SK-N-SH (cell line): ENCODE measurements around the gene PCNA. TPM values are rescaled to one million over a fixed set of nuclear protein-coding genes. Genes with fewer than 3 reads are reported as not detected.

Experiments
- CTCF ChIA-PET: fragments of 300-600, 350-600 bp; formaldehyde crosslinking; extraction: SDS; loops from one replicate; lab custom pipeline; 2021; lab: Yijun Ruan, JAX
- POLR2A ChIA-PET: fragments of 350-600 bp; sonication (Branson Sonifier 250); formaldehyde crosslinking; extraction: SDS; loops from one replicate; lab custom pipeline; 2020; ENCODE audit warnings: antibody characterized with exemption, inconsistent platforms; lab: Yijun Ruan, JAX
- DNase-seq: peaks from one replicate; pipeline ENCODE4 v3.0.0; 2012
- H2AFZ ChIP-seq: fragments of 200-600 bp; sonication (generic); 2 replicates; pipeline ENCODE4 v1.8.1; 2016; ENCODE audit warnings: antibody characterized with exemption, mild to moderate bottlenecking, low read depth
- H3F3A ChIP-seq: fragments of 200-600 bp; sonication (generic); replicated peaks from 2 replicates; pipeline ENCODE3; 2016; ENCODE audit warnings: antibody characterized with exemption, mild to moderate bottlenecking; ENCODE audit not compliant: insufficient read depth
- H3K27ac ChIP-seq, 2 experiments: fragments of 200-500 bp in 1 of 2; fragments of 200-600 bp in 1 of 2; sonication (Bioruptor generic) in 1 of 2; sonication (generic), shearing (Covaris generic) in 1 of 2; 2 replicates each; pipeline versions ENCODE4 v1.5.1 to v1.6.1; 2014 to 2016; ENCODE audit warnings: low read depth in 2 of 2, inconsistent platforms in 1 of 2, low read length in 1 of 2, mild to moderate bottlenecking in 1 of 2, mixed read lengths in 1 of 2
- H3K27me3 ChIP-seq: fragments of 200-600 bp; sonication (generic), shearing (Covaris generic); 2 replicates; pipeline ENCODE4 v1.6.1; 2016; ENCODE audit warnings: mixed run types; ENCODE audit not compliant: insufficient read depth
- H3K36me3 ChIP-seq, 2 experiments: fragments of 200-500 bp in 1 of 2; fragments of 200-600 bp in 1 of 2; sonication (Bioruptor generic) in 1 of 2; sonication (generic) in 1 of 2; replicated peaks in 1 of 2; 2 replicates each; pipeline versions ENCODE3 to v1.5.1; 2014 to 2016; ENCODE audit warnings: low read length in 1 of 2, mild to moderate bottlenecking in 1 of 2; ENCODE audit not compliant: insufficient read depth in 2 of 2, control insufficient read depth in 1 of 2
- H3K4me1 ChIP-seq, 2 experiments: fragments of 200-500 bp in 1 of 2; fragments of 200-600 bp in 1 of 2; sonication (Bioruptor generic) in 1 of 2; sonication (generic), shearing (Covaris generic) in 1 of 2; 2 replicates each; pipeline versions ENCODE4 v1.5.1 to v1.6.1; 2014 to 2016; ENCODE audit warnings: low read depth in 1 of 2, low read length in 1 of 2, mixed run types in 1 of 2; ENCODE audit not compliant: insufficient read depth in 2 of 2, control insufficient read depth in 1 of 2
- H3K4me2 ChIP-seq: fragments of 200-600 bp; sonication (generic), shearing (Covaris generic); 2 replicates; pipeline ENCODE4 v1.6.1; 2017; ENCODE audit warnings: mixed run types
- H3K4me3 ChIP-seq, 2 experiments: fragments of 200-500 bp in 1 of 2; fragments of 200-600 bp in 1 of 2; sonication (Bioruptor generic) in 1 of 2; sonication (generic), shearing (Covaris generic) in 1 of 2; 2 replicates each; pipeline versions ENCODE4 v1.5.1 to v1.8.1; 2014 to 2016; ENCODE audit warnings: low read depth in 2 of 2, inconsistent platforms in 1 of 2, low read length in 1 of 2, mild to moderate bottlenecking in 1 of 2, mixed read lengths in 1 of 2, moderate library complexity in 1 of 2
- H3K79me2 ChIP-seq: fragments of 200-600 bp; sonication (generic); 2 replicates; pipeline ENCODE4 v1.8.1; 2017; ENCODE audit warnings: mild to moderate bottlenecking; ENCODE audit not compliant: insufficient read depth
- H3K9ac ChIP-seq: fragments of 200-600 bp; sonication (generic); 2 replicates; pipeline ENCODE4 v1.6.1; 2017; ENCODE audit warnings: mixed run types
- H3K9me2 ChIP-seq: fragments of 200-600 bp; sonication (generic); 2 replicates; pipeline ENCODE4 v1.6.1; 2017; ENCODE audit warnings: mixed run types
- H3K9me3 ChIP-seq: fragments of 200-600 bp; sonication (generic); 2 replicates; pipeline ENCODE4 v1.6.1; 2017; ENCODE audit warnings: mixed run types, mild to moderate bottlenecking, moderate library complexity
- H4K20me1 ChIP-seq: fragments of 200-600 bp; sonication (generic); 2 replicates; pipeline ENCODE4 v1.6.1; 2017; ENCODE audit warnings: mild to moderate bottlenecking, mixed run types; ENCODE audit not compliant: insufficient read depth
- EP300 ChIP-seq, 2 experiments: IDR thresholded peaks; 2 replicates each; pipeline versions ENCODE4 v1.4.0 to v1.6.1; 2012; ENCODE audit warnings: borderline replicate concordance in 1 of 2, low read depth in 1 of 2, low read length in 1 of 2
- FOSL2 ChIP-seq: IDR thresholded peaks from 2 replicates; pipeline ENCODE4 v1.4.0; 2012; ENCODE audit warnings: low read depth, mild to moderate bottlenecking, moderate library complexity, borderline replicate concordance
- FOXJ3 ChIP-seq: sonication (generic); formaldehyde crosslinking; IDR thresholded peaks from 2 replicates; pipeline ENCODE4 v1.5.1; 2020; ENCODE audit warnings: mild to moderate bottlenecking, missing genetic modification reagents
- FOXM1 ChIP-seq: IDR thresholded peaks from 2 replicates; pipeline ENCODE4 v1.4.0; 2012; ENCODE audit warnings: low read depth, mild to moderate bottlenecking
- GABPA ChIP-seq: IDR thresholded peaks from 2 replicates; pipeline ENCODE4 v1.4.0; 2012; ENCODE audit warnings: low read depth, mild to moderate bottlenecking
- JUND ChIP-seq: IDR thresholded peaks from 2 replicates; pipeline ENCODE4 v1.4.0; 2012
- NFIC ChIP-seq: IDR thresholded peaks from 2 replicates; pipeline ENCODE4 v1.4.0; 2012; ENCODE audit warnings: borderline replicate concordance
- NRF1 ChIP-seq: IDR thresholded peaks from 2 replicates; pipeline ENCODE4 v1.6.1; 2012; ENCODE audit warnings: low read depth, mild to moderate bottlenecking, low read length
- POLR2AphosphoS5 ChIP-seq: IDR thresholded peaks from 2 replicates; pipeline ENCODE4 v1.6.1; 2012; ENCODE audit warnings: low read depth, low read length
- RCOR1 ChIP-seq: fragments of 150-350 bp; IDR thresholded peaks from 2 replicates; pipeline ENCODE4 v1.6.1; 2017; ENCODE audit warnings: antibody characterized with exemption, low read length
- RXRA ChIP-seq: IDR thresholded peaks from 2 replicates; pipeline ENCODE4 v1.4.0; 2012; ENCODE audit warnings: low read depth, mild to moderate bottlenecking, borderline replicate concordance
- SIN3A ChIP-seq: IDR thresholded peaks from 2 replicates; pipeline ENCODE4 v1.6.1; 2012; ENCODE audit warnings: low read depth, mild to moderate bottlenecking, low read length, moderate library complexity, borderline replicate concordance
- TEAD4 ChIP-seq: IDR thresholded peaks from 2 replicates; pipeline ENCODE4 v1.4.0; 2012; ENCODE audit warnings: mild to moderate bottlenecking, borderline replicate concordance; ENCODE audit not compliant: insufficient read depth
- USF2 ChIP-seq: fragments of 150-350 bp; IDR thresholded peaks from 2 replicates; pipeline ENCODE4 v1.6.1; 2017; ENCODE audit warnings: antibody characterized with exemption, low read length, low read depth, borderline replicate concordance
- WGBS: methylation state at CpG from one replicate; pipeline ENCODE4 v1.1.6; 2017; ENCODE audit warnings: low lambda C conversion rate; 5-methylcytosine and 5-hydroxymethylcytosine counted together
- polyA plus RNA-seq, 3 experiments: library from polyadenylated mRNA; depleted of rRNA; stranded (reverse); fragments of >200 nt; gene quantifications; 2 replicates each; pipeline ENCODE4 v1.2.3, GENCODE V29; 2012
- TF ChIP-seq, protein P1 (sequence below): fragments of 150-350 bp; IDR thresholded peaks from 2 replicates; pipeline ENCODE4 v1.6.1; 2016; ENCODE audit warnings: mild to moderate bottlenecking, low read depth, low read length
- TF ChIP-seq, protein P2 (sequence below): IDR thresholded peaks from 2 replicates; pipeline ENCODE4 v1.4.0; 2012; ENCODE audit warnings: low read depth, borderline replicate concordance
- TF ChIP-seq, protein P3 (sequence below): IDR thresholded peaks from 2 replicates; pipeline ENCODE4 v1.4.0; 2012; ENCODE audit warnings: low read depth, borderline replicate concordance
- TF ChIP-seq, protein P4 (sequence below): IDR thresholded peaks from 2 replicates; pipeline ENCODE4; 2012

The PCNA gene
- polyA plus RNA-seq, 1 of the 3 experiments (the other 2 are of a cell fraction) = 185 TPM

DNA sequence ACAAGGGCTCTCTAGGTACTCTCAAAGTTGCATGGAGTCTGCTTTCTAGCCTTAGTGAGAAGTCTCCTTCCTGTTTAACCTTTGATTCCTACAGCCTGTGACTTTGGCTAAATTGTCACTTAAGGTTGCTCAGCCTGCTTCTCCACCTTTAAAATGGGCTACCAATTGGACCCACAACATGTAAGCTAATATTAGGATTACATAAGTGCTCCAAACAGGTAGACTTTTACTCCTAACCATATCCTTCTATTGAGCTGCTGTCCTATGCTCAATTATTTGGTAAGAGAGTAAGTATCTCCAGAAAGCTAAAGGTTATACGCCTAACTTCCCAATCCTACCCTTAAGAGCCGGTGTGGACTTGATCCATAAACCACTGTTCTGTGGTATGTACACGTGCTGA, 2.9 kb downstream of the PCNA start:
- H3K4me3 ChIP-seq = no peak overlapping the region
- H3K9ac ChIP-seq = peak overlapping the region; percentile 85; the same call in 1 of the 2 replicates
- no peak for DNase-seq
- H3K4me1 ChIP-seq = peaks cover 7 to 16% of the 10 kb centered on the region in 2 experiments; a peak in 3 of 4 replicates
- ChIA-PET POLR2A (no interaction called here), CTCF (interaction anchor here (1.5 kb wide), 1 partner anchor 16 kb away, joined by 5 read pairs; no protein-coding TSS in a partner anchor)
- H3K36me3 ChIP-seq = peaks cover 38 to 42% of the 10 kb centered on the region in 2 experiments
- peaks cover 45% of the 10 kb centered on the region for H3F3A ChIP-seq
- H4K20me1 ChIP-seq = peaks cover 36% of the 10 kb centered on the region
- H3K9me3 ChIP-seq = no peaks in the 10 kb centered on the region
- H3K79me2 ChIP-seq = peaks cover 54% of the 10 kb centered on the region
- H3K4me2 ChIP-seq = 0 out of 2 replicates have a peak overlapping the region, but pooled peaks have one; percentile 95
- WGBS = 81% methylated on average over 3 of the region's 3 CpGs
- H3K27ac ChIP-seq = no peak overlapping the region
- TF ChIP-seq, protein P1, sequence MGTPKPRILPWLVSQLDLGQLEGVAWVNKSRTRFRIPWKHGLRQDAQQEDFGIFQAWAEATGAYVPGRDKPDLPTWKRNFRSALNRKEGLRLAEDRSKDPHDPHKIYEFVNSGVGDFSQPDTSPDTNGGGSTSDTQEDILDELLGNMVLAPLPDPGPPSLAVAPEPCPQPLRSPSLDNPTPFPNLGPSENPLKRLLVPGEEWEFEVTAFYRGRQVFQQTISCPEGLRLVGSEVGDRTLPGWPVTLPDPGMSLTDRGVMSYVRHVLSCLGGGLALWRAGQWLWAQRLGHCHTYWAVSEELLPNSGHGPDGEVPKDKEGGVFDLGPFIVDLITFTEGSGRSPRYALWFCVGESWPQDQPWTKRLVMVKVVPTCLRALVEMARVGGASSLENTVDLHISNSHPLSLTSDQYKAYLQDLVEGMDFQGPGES = no peak
- TF ChIP-seq NFIC (no peak), FOXJ3 (no peak), JUND (no peak), RCOR1 (no peak), GABPA (no peak), USF2 (no peak), NRF1 (no peak), FOXM1 (no peak), EP300 (IDR thresholded peaks at IDR 0.05; ENCODE audit: borderline replicate concordance in 1 of 2, low read depth in 1 of 2, low read length in 1 of 2) (no peak), TEAD4 (no peak), FOSL2 (no peak)
- TF ChIP-seq, protein P2, sequence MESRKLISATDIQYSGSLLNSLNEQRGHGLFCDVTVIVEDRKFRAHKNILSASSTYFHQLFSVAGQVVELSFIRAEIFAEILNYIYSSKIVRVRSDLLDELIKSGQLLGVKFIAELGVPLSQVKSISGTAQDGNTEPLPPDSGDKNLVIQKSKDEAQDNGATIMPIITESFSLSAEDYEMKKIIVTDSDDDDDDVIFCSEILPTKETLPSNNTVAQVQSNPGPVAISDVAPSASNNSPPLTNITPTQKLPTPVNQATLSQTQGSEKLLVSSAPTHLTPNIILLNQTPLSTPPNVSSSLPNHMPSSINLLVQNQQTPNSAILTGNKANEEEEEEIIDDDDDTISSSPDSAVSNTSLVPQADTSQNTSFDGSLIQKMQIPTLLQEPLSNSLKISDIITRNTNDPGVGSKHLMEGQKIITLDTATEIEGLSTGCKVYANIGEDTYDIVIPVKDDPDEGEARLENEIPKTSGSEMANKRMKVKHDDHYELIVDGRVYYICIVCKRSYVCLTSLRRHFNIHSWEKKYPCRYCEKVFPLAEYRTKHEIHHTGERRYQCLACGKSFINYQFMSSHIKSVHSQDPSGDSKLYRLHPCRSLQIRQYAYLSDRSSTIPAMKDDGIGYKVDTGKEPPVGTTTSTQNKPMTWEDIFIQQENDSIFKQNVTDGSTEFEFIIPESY = no peak
- H3K9me2 ChIP-seq = no peaks in the 10 kb centered on the region
- H2AFZ ChIP-seq = no peak overlapping the region
- H3K27me3 ChIP-seq = no peaks in the 10 kb centered on the region

DNA sequence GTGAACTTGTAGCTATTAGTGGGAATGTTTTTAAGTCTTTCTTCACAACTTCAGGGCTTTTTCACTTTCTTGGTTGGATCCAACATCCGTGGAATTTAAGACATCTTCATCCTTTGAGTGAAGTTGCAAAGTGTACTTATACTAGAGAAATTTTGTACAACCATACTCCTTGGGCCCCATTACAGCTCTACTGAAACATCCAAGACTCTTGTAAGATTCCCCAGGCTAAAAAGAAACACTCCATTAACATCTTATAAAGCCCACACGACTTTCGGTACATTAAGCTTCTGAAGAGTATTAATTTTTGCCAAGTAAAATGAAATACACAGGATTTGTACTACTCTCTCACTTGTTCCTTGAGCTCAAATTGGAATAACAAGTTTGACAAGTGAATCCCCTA, 5.4 kb downstream of the PCNA start:
- DNase-seq = no peak
- H3K4me2 ChIP-seq = no peak overlapping the region
- TF ChIP-seq SIN3A = no peak
- TF ChIP-seq GABPA = no peak
- TF ChIP-seq, protein P3, sequence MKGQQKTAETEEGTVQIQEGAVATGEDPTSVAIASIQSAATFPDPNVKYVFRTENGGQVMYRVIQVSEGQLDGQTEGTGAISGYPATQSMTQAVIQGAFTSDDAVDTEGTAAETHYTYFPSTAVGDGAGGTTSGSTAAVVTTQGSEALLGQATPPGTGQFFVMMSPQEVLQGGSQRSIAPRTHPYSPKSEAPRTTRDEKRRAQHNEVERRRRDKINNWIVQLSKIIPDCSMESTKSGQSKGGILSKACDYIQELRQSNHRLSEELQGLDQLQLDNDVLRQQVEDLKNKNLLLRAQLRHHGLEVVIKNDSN = no peak
- TF ChIP-seq RXRA = no peak
- TF ChIP-seq JUND = no peak
- TF ChIP-seq RCOR1 = no peak
- no peak for TF ChIP-seq TEAD4
- TF ChIP-seq EP300 (IDR thresholded peaks at IDR 0.05; ENCODE audit: borderline replicate concordance in 1 of 2, low read depth in 1 of 2, low read length in 1 of 2) = no peak
- TF ChIP-seq, protein P4, sequence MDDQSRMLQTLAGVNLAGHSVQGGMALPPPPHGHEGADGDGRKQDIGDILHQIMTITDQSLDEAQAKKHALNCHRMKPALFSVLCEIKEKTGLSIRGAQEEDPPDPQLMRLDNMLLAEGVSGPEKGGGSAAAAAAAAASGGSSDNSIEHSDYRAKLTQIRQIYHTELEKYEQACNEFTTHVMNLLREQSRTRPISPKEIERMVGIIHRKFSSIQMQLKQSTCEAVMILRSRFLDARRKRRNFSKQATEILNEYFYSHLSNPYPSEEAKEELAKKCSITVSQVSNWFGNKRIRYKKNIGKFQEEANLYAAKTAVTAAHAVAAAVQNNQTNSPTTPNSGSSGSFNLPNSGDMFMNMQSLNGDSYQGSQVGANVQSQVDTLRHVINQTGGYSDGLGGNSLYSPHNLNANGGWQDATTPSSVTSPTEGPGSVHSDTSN = no peak
- TF ChIP-seq POLR2AphosphoS5 = no peak
- no peak overlapping the region for H2AFZ ChIP-seq
- WGBS = 87% methylated on average over 3 of the region's 3 CpGs
- no peaks in the 10 kb centered on the region for H3K27me3 ChIP-seq
- no peak overlapping the region for H3K4me3 ChIP-seq
- H3K9me3 ChIP-seq = no peaks in the 10 kb centered on the region
- H3F3A ChIP-seq = peaks cover 46% of the 10 kb centered on the region
- peaks cover 33% of the 10 kb centered on the region for H4K20me1 ChIP-seq
- POLR2A ChIA-PET = no interaction called here
- H3K9ac ChIP-seq = no peak overlapping the region
- CTCF ChIA-PET = interaction anchor here (1.0 to 1.2 kb wide), 2 partner anchors 13 to 15 kb away, joined by 3 read pairs; no protein-coding TSS in a partner anchor
- H3K9me2 ChIP-seq = no peaks in the 10 kb centered on the region
- peaks cover 72% of the 10 kb centered on the region for H3K79me2 ChIP-seq
- H3K27ac ChIP-seq = peak overlapping the region in 1 of 2 experiments; percentile 88; a peak in 1 of 4 replicates
- H3K36me3 ChIP-seq = peaks cover 43 to 58% of the 10 kb centered on the region in 2 experiments
- H3K4me1 ChIP-seq = peaks cover 7 to 16% of the 10 kb centered on the region in 2 experiments; a peak in 3 of 4 replicates
